GM12874 (cell line): Measurements from ENCODE around the gene ZC3HAV1L.

Experiments
- TF ChIP-seq, protein P1 (sequence below): IDR thresholded peaks from 2 replicates; pipeline ENCODE4 v1.5.1; 2011; ENCODE audit warnings: low read depth, mild to moderate bottlenecking, control low read depth, low read length, moderate library complexity; ENCODE audit not compliant: insufficient read depth

Gene ZC3HAV1L

DNA sequence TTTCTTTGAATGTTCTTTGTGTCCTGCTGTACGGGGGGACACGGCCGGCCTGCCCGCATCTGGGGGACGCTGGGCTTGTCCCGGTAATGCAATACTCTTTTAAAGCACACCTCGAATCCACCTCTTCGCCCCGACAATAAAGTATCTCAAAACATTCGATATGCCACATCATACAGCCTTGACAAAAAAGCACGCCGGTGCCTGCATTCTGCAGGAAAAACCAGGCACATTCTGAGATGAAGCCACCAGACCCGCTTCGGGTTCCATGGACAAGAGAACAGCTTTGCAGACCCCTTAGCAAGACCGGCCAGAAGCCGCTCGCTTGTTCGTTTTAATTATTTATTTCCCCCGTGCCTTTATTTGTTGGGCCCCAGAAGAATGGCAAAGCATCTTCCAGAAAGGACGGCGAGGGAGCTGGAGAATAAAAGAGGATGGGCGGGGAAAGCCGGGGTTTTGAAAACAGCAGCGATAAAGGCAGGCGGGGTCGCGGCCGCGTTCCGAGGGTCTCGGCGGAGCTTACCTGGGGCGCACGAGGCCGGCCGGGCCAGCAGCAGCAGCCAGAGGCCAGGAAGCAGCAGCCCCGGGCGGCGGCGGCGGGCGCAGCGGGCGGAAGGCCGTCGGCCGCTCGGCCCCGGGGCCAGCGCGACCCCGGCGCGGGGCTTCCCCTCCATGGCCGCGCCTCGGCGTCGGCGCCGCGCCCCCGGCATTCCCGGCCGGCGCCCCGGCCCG is 55.1 kb downstream of the ZC3HAV1L start:
- TF ChIP-seq, protein P1, sequence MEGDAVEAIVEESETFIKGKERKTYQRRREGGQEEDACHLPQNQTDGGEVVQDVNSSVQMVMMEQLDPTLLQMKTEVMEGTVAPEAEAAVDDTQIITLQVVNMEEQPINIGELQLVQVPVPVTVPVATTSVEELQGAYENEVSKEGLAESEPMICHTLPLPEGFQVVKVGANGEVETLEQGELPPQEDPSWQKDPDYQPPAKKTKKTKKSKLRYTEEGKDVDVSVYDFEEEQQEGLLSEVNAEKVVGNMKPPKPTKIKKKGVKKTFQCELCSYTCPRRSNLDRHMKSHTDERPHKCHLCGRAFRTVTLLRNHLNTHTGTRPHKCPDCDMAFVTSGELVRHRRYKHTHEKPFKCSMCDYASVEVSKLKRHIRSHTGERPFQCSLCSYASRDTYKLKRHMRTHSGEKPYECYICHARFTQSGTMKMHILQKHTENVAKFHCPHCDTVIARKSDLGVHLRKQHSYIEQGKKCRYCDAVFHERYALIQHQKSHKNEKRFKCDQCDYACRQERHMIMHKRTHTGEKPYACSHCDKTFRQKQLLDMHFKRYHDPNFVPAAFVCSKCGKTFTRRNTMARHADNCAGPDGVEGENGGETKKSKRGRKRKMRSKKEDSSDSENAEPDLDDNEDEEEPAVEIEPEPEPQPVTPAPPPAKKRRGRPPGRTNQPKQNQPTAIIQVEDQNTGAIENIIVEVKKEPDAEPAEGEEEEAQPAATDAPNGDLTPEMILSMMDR, result no peak

DNA sequence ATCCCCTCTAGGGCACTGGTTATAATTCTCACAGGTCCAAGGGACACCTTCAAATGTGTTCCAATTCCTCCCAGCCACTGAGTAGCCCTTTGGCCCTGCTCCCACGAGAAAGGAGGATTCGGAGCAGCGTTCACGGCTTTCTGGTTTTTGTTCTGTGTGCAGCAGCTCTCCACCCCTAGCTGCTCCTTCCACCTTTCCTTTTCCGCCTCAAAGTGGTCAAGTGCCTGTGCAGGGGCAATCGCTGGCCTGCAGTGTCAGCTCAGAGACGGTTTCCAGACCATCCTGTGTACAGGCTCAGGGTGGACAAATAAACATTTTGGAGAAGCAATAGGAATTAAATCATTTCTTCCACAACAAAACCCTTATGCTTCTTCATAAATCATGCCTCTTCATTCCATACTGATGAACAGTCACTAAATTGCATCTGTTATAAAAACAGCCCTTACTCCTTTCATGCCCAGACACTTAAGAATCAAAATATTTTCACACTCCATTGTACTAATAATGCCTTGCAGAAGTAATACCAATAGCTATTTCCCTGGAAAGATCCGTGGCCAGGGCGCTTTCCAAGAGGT is 55.8 kb downstream of the ZC3HAV1L start:
- TF ChIP-seq, protein P1, result no peak

GRCh38 chr7:138979226-138979979 is 56.4 kb downstream of the ZC3HAV1L start:
- TF ChIP-seq, protein P1, result no peak; the same call in 1 of the 2 replicates

DNA sequence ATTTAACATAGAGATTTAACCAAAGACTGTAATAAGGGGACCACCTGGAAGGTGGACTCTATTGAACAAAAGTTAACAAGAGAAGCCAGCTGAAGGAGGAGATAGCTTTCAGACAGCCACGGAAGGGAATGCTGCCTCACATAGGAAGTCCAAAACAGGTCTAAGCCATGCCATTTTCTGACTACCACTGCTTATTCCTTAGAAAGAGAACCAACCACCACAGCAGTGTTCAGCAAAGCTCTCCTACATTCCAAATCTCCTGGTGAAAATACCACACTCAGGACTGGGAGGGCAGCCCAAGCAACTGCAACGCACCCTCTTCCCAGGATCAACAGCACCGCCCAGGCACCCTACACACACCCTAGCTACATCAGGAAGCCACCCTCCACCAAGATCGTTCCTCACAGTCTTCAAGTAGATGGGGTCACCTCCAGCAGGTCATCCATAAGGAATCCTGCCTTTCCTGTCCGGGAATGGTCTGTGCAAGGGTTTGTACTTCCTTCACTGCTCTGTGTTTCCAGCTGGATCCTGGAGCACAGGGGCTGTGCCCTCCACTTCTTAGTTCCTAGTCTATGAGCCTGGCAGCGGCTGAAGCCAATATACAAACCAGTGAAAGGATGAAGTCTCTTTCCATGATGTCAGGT is 57.2 kb downstream of the ZC3HAV1L start:
- TF ChIP-seq, protein P1, result no peak
